Measurements from ENCODE around the gene MXD4.

Gene MXD4

GRCh38 chr4:2287594-2287915, 25.6 kb upstream of the MXD4 start:
- TF ChIP-seq CTCF (IDR thresholded peaks at IDR 0.05; ENCODE audit: insufficient read depth, low read depth, low read length, missing control alignments): no peak
- no peak for DNase-seq (ENCODE audit: low read depth)
- no peak overlapping the region for H3K4me3 ChIP-seq (ENCODE audit: low read length)

DNA sequence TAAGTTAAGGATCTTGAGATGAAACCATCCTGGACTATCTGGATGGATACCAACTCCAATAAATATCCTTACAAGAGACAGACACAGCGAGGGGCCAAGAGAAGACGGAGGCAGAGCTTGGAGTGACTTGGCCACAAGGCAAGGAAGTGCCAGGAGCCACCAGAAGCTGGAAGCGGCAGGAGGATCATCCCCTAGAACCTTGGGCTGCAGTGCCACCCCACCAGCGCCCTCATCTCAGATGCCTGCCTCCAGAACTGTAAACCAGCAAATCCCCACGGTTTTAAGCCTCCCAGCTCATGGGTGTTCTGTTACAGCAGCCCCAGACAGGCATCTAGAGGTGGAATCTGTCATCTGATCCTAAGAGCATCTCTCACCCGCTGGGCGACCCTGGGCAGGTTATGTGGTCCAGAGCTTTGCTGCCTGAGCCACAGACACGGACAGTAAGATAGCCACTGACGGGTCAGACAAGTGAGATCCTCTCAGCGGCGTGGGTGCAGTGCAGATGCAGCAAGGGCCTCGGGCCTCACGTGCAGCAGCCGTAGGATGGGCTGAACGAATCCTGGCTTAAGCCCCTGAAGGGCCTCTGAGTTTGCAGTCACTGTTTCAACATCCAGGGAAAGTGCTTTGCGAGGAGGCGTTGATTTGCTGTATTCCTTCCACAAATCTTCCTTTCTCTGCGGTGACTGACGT, 25.1 kb upstream of the MXD4 start:
- no peak overlapping the region for H3K4me3 ChIP-seq (ENCODE audit: low read length)
- no peak for TF ChIP-seq CTCF (IDR thresholded peaks at IDR 0.05; ENCODE audit: insufficient read depth, low read depth, low read length, missing control alignments)
- no peak for DNase-seq (ENCODE audit: low read depth)

DNA sequence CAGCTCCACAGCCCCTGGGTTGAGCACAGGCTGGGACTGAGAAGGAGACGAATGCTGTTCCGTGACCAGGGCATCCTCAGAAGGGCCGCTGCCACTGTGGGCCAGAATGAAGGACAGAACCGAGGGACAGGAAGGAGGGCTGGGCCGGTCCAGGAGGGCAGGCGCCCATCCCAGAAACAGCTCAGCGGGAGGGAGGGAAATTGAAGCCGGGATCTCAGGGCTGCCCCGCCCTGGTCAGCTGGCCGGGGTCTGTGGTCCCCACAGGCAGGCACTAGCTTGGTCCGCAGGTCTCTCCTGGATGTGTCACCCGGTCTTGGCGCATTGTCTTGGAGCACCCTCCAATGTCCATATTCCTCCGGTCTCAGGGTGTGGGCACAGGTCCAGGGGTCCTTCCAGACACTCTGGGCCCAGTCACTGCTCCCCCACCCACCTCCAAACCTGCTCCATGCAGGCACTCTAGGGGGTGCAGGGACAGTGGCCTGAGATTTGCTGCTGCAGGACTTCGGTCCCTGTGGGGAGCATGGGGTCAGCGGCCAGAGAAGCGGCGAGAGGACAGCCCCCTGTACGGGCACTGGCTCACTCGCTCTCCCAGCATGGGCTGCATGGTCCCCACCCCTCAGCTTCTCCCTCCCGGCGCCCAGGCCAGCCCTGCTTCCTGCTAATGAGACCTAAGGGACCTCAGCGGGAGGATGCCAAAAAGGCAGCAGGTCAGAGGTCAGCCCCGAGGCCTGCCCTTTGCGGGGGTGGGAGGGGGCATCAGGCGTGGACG, 23.9 kb upstream of the MXD4 start:
- TF ChIP-seq CTCF (IDR thresholded peaks at IDR 0.05; ENCODE audit: insufficient read depth, low read depth, low read length, missing control alignments): no peak
- no peak overlapping the region for H3K4me3 ChIP-seq (ENCODE audit: low read length)

GRCh38 chr4:2284934-2285612, 23.2 kb upstream of the MXD4 start:
- H3K4me3 ChIP-seq (ENCODE audit: low read length): no peak overlapping the region
- TF ChIP-seq CTCF (IDR thresholded peaks at IDR 0.05; ENCODE audit: insufficient read depth, low read depth, low read length, missing control alignments): no peak
- DNase-seq (ENCODE audit: low read depth): no peak

More for the DNA sequence above, 23.9 kb upstream of the MXD4 start:
- no peak for DNase-seq (ENCODE audit: low read depth)

DNA sequence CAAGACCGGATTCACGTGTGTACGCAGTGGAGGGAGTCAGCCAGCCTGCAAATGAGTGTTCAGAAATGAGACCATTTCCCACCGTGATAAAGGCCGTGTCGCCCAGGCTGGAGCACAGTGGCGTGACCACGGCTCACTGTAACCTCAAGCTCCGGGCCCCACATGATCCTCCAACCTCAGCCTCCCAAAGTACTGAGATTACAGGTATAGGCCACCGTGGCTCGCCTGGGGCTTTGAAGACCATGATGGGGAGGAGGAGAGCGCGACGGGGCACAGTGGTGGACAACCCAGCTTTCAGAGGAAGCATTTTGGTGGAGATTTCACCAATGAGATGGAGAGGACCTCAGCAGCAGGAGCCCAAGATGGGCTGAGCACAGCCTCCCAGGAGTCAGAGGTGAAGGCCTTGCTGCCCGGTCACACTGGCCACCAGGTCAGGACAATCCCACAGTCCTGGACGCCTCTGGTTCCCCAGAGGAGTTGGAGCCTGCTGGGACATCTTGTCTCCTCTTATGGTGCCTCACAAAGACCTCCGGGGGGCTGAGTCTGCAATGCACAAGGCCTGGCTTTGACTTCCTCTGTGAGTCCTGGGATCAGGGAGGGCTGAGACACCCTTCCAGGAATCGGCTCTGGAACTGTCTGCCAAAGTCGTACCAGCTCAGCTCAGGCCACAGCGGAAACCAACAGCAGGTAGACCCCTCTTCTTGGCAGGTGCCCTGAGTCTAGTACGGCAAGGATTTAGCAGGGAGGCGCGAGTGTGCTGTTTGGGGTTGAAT, 22.4 kb upstream of the MXD4 start:
- TF ChIP-seq CTCF (IDR thresholded peaks at IDR 0.05; ENCODE audit: insufficient read depth, low read depth, low read length, missing control alignments): no peak
- no peak for DNase-seq (ENCODE audit: low read depth)

GRCh38 chr4:2283199-2283711, 21.3 kb upstream of the MXD4 start:
- no peak for TF ChIP-seq CTCF (IDR thresholded peaks at IDR 0.05; ENCODE audit: insufficient read depth, low read depth, low read length, missing control alignments)

More for the DNA sequence above, 22.4 kb upstream of the MXD4 start:
- H3K4me3 ChIP-seq (ENCODE audit: low read length): no peak overlapping the region

More at GRCh38 chr4:2283199-2283711, 21.3 kb upstream of the MXD4 start:
- DNase-seq (ENCODE audit: low read depth): no peak
- no peak overlapping the region for H3K4me3 ChIP-seq (ENCODE audit: low read length)

Measured in epithelial cell of esophagus (primary cell).